Right lobe of liver (tissue), 6 donors: ENCODE measurements around the gene WASF3. TPM values are rescaled to one million over a fixed set of nuclear protein-coding genes. Genes with fewer than 3 reads are reported as not detected.

ENCODE experiments used
- ATAC-seq, 4 donors: fragments of 200-7000 bp; cut with Tn5 transposase; one replicate each; pipeline ENCODE4 v1.9.1; 2020; ENCODE audit warnings: mild to moderate bottlenecking in 4 of 4, moderate library complexity in 4 of 4
- DNase-seq, 3 donors: peaks; one replicate each; pipeline ENCODE4 v3.0.0-alpha.2; 2020
- H3K27ac ChIP-seq, 3 donors: fragments of 200-600 bp; one replicate each; pipeline ENCODE4 v1.8.0; 2022
- H3K27me3 ChIP-seq, 2 donors: fragments of 200-600 bp; one replicate each; pipeline ENCODE4 v1.8.0; 2022
- H3K36me3 ChIP-seq, 4 donors: fragments of 200-600 bp; sonication (generic) in 1 of 4; one replicate each; pipeline versions ENCODE4 v1.5.1 to v1.8.0; 2017 to 2022; ENCODE audit warnings: control low read depth in 1 of 4
- H3K4me1 ChIP-seq, 4 donors: fragments of 200-600 bp; sonication (generic) in 1 of 4; one replicate each; pipeline versions ENCODE4 v1.5.1 to v1.8.0; 2017 to 2022; ENCODE audit warnings: control low read depth in 1 of 4
- H3K4me3 ChIP-seq, 3 donors: fragments of 200-600 bp; one replicate each; pipeline ENCODE4 v1.8.0; 2022
- H3K9me3 ChIP-seq, 4 donors: fragments of 200-600 bp; sonication (generic) in 1 of 4; one replicate each; pipeline versions ENCODE4 v1.5.1 to v1.8.0; 2017 to 2022; ENCODE audit warnings: control low read depth in 1 of 4
- CTCF ChIP-seq, 4 donors: fragments of 200-600 bp in 3 of 4; fragments of 450-650 bp in 1 of 4; IDR thresholded peaks; one replicate each; pipeline versions ENCODE4 v1.5.1 to v1.8.0; 2016 to 2022; ENCODE audit warnings: antibody characterized with exemption in 4 of 4, mild to moderate bottlenecking in 2 of 4
- POLR2A ChIP-seq: fragments of 450-650 bp; IDR thresholded peaks from one replicate; pipeline ENCODE4 v1.6.1; 2017; ENCODE audit warnings: antibody characterized with exemption, mild to moderate bottlenecking
- WGBS: methylation state at CpG from one replicate; pipeline ENCODE4 v1.1.6; 2018; ENCODE audit warnings: low coverage, low lambda C conversion rate; ENCODE audit not compliant: insufficient coverage; ENCODE audit errors: missing lambda C conversion rate; 5-methylcytosine and 5-hydroxymethylcytosine counted together
- intact Hi-C, 2 donors: fragments of 100-400 bp; cut with DNase I; formaldehyde crosslinking; loops; one replicate each; pipeline versions ENCODE4 v1.11.2 to v1.14.1; 2022
- total RNA-seq, 6 experiments: library from RNA; depleted of rRNA in 2 of 6; stranded (reverse); fragments of >200 nt in 2 of 6; fragmentation: NEBNext Ultra II Directional in 3 of 6; extraction: Animal tissue kit (Norgen Biotek cat#: 25700) in 3 of 6; gene quantifications; one replicate each; pipeline versions ENCODE4 v1.1.0 to v1.2.4, GENCODE V29; 2016 to 2023
- donor health status: DM: no; HTN: yes; CAD: no.
- donor health status: DM: no; HTN: no; CAD: no.
- donor health status: DM: no; HTN: no; CAD: no.
- donor health status: DM: no; HTN: yes; CAD: no.
- donor health status: DM: no; HTN: yes; CAD: no.

Gene WASF3
- total RNA-seq, 6 experiments from 2014 or later: 5.8 to 14.5 (median 8.3) TPM

DNA sequence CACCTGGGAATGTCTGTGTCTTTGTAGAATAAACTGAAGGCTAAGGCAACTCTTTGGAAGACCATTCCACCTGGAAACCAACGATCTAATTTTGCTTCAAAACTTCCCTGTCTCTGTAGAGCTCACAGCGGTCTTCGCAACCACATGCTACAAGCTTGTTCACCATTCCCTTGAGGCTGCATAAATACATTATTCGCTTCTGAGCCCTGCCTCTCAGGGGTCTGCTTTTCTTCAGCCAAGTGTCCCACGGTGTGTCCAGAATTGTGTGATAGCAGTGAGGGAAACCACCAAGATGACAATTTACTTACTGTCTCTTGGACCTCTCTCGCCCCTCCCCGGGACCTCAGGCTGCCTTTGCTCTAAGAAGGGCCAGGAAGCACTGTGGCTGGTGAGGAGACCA lies 152.0 kb downstream of the WASF3 start:
- intact Hi-C loops: loop anchor here in 1 of 2 donors (10.0 kb wide), 1 partner anchor 215 kb away; no protein-coding TSS in a partner anchor
- TF ChIP-seq POLR2A: no peak
- no peak for TF ChIP-seq CTCF (IDR thresholded peaks at IDR 0.05)
- H3K4me1 ChIP-seq: no peaks in the 10 kb centered on the region

DNA sequence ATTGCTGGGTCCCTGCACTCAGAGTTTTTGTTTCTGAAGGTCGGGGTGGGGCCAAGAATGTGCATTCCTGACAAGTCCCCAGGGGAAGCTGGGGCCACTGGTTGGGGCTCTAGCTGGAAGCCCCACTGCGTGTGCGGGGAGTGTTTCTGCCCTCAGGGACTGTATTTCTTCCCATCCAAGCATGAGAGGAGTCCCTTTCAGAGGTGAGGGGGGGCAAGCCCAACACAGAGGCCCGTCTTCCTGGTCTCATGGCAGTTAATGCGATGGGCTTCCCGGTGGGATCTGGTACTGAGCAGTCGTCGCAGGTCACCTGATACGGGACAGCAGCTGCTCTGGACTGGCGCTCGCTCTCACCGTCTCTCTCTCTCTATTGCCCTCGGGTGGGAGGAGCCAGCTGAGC lies 152.7 kb downstream of the WASF3 start:
- intact Hi-C loops: no loop called here
- Histone ChIP-seq H3K36me3 (no peaks in the 10 kb centered on the region), H3K27ac (no peak overlapping the region), H3K9me3 (no peaks in the 10 kb centered on the region), H3K27me3 (no peaks in the 10 kb centered on the region), H3K4me3 (no peak overlapping the region), H3K4me1 (no peaks in the 10 kb centered on the region)
- ATAC-seq: no peak
- no peak for DNase-seq
- 53% methylated on average over 4 of the region's 13 CpGs for WGBS
- TF ChIP-seq POLR2A: no peak
- no peak for TF ChIP-seq CTCF (IDR thresholded peaks at IDR 0.05)

More for the DNA sequence above, 152.0 kb downstream of the WASF3 start:
- DNase-seq (no peak), ATAC-seq (no peak)
- Histone ChIP-seq H3K36me3 (no peaks in the 10 kb centered on the region), H3K27me3 (no peaks in the 10 kb centered on the region), H3K4me3 (no peak overlapping the region), H3K27ac (no peak overlapping the region), H3K9me3 (no peaks in the 10 kb centered on the region)
- WGBS: 79% methylated on average over 6 of the region's 7 CpGs

GRCh38 chr13:26711211-26711610 lies 153.7 kb downstream of the WASF3 start:
- TF ChIP-seq POLR2A (no peak), CTCF (IDR thresholded peaks at IDR 0.05) (no peak)
- Histone ChIP-seq H3K4me1 (no peaks in the 10 kb centered on the region), H3K4me3 (no peak overlapping the region), H3K27me3 (no peaks in the 10 kb centered on the region), H3K9me3 (no peaks in the 10 kb centered on the region), H3K27ac (no peak overlapping the region), H3K36me3 (no peaks in the 10 kb centered on the region)
- intact Hi-C loops: no loop called here
- ATAC-seq (no peak), DNase-seq (no peak)
- WGBS: 19% methylated on average over 4 of the region's 4 CpGs

- WGBS: 100% methylated on average over 1 of the region's 1 CpG
- intact Hi-C loops: no loop called here
- DNase-seq: no peak
These were observed 155.9 kb downstream of the WASF3 start for GRCh38 chr13:26713341-26713740.

More at GRCh38 chr13:26713341-26713740, 155.9 kb downstream of the WASF3 start:
- Histone ChIP-seq H3K27ac (no peak overlapping the region), H3K9me3 (no peaks in the 10 kb centered on the region), H3K4me3 (no peak overlapping the region), H3K27me3 (no peaks in the 10 kb centered on the region), H3K4me1 (no peaks in the 10 kb centered on the region), H3K36me3 (no peaks in the 10 kb centered on the region)
- TF ChIP-seq POLR2A (no peak), CTCF (IDR thresholded peaks at IDR 0.05) (no peak)
- ATAC-seq: no peak
